Endodermal cell (in vitro differentiated cells): ENCODE measurements around the gene LGALS16. TPM values are rescaled to one million over a fixed set of nuclear protein-coding genes. Genes with fewer than 3 reads are reported as not detected.
A peak's percentile ranks its signal among the peaks of the same experiment; 100 is the strongest.
"Not testable (repeated sequence)": the region's sequence is repeated elsewhere in the genome, so short reads cannot be mapped to it uniquely, and the experiment has no call there.

Experiments used
- DNase-seq: peaks from one replicate; pipeline ENCODE4 v3.0.0-alpha.2; 2017
- H3K27ac ChIP-seq: 2 replicates; pipeline ENCODE4 v1.5.1; 2013; ENCODE audit warnings: mild to moderate bottlenecking, low read depth, low read length, moderate library complexity
- H3K27me3 ChIP-seq: 2 replicates; pipeline ENCODE4 v1.6.1; 2013; ENCODE audit warnings: mild to moderate bottlenecking, low read length, moderate library complexity; ENCODE audit not compliant: insufficient read depth, control insufficient read depth, poor library complexity, severe bottlenecking
- H3K36me3 ChIP-seq: 2 replicates; pipeline ENCODE4 v1.7.0; 2013; ENCODE audit warnings: mild to moderate bottlenecking, low read length, moderate library complexity; ENCODE audit not compliant: control insufficient read depth, insufficient read depth
- H3K4me1 ChIP-seq: one replicate; pipeline ENCODE4 v1.7.0; 2013; ENCODE audit warnings: low read length; ENCODE audit not compliant: control insufficient read depth, insufficient read depth
- H3K4me3 ChIP-seq: 2 replicates; pipeline ENCODE4 v1.5.1; 2013; ENCODE audit warnings: mild to moderate bottlenecking, low read length, moderate library complexity
- H3K9ac ChIP-seq: 2 replicates; pipeline ENCODE4 v1.6.1; 2013; ENCODE audit warnings: mild to moderate bottlenecking, low read length, moderate library complexity; ENCODE audit not compliant: poor library complexity, severe bottlenecking; ENCODE audit errors: extremely low read depth
- H3K9me3 ChIP-seq: 2 replicates; pipeline ENCODE4 v1.6.1; 2013; ENCODE audit warnings: mild to moderate bottlenecking, low read length, moderate library complexity; ENCODE audit not compliant: control insufficient read depth
- H3K27ac Mint-ChIP-seq: 2 replicates; pipeline ENCODE4 v1.8.0; 2020; ENCODE audit warnings: mixed read lengths
- H3K27me3 Mint-ChIP-seq: 2 replicates; pipeline ENCODE4 v1.8.0; 2021; ENCODE audit warnings: mild to moderate bottlenecking, mixed read lengths; ENCODE audit not compliant: insufficient read depth
- H3K36me3 Mint-ChIP-seq: 2 replicates; pipeline ENCODE4 v1.8.0; 2020; ENCODE audit warnings: low read depth, mixed read lengths
- H3K4me1 Mint-ChIP-seq: 2 replicates; pipeline ENCODE4 v1.8.0; 2020; ENCODE audit warnings: mixed read lengths
- H3K4me3 Mint-ChIP-seq: 2 replicates; pipeline ENCODE4 v1.8.0; 2020; ENCODE audit warnings: mild to moderate bottlenecking, moderate library complexity, mixed read lengths
- H3K9me3 Mint-ChIP-seq: 2 replicates; pipeline ENCODE4 v1.8.0; 2020; ENCODE audit warnings: mild to moderate bottlenecking, mixed read lengths
- CTCF ChIP-seq: fragments of 200-600 bp; sonication (generic); conservative IDR thresholded peaks from 2 replicates; pipeline ENCODE4 v1.5.0; 2021; ENCODE audit warnings: antibody characterized with exemption, mild to moderate bottlenecking
- WGBS, 2 experiments: methylation state at CpG; one replicate each; pipeline versions ENCODE4 v1.1.5 to v1.1.7; 2013; ENCODE audit warnings: missing lambda C conversion rate in 2 of 2, mixed read lengths in 1 of 2; ENCODE audit not compliant: insufficient coverage in 1 of 2, insufficient read length in 1 of 2; 5-methylcytosine and 5-hydroxymethylcytosine counted together
- total RNA-seq, 2 donors: library from RNA; stranded (reverse); fragmentation: NEBNext Ultra II Directional in 1 of 2; extraction: Animal tissue kit (Norgen Biotek cat#: 25700) in 1 of 2; gene quantifications; 2 replicates in 1 of 2; 3 replicates in 1 of 2; pipeline ENCODE4 v1.2.1, GENCODE V29; 2021

LGALS16 gene
- total RNA-seq, 2 donors from 2014 or later = not detected

DNA sequence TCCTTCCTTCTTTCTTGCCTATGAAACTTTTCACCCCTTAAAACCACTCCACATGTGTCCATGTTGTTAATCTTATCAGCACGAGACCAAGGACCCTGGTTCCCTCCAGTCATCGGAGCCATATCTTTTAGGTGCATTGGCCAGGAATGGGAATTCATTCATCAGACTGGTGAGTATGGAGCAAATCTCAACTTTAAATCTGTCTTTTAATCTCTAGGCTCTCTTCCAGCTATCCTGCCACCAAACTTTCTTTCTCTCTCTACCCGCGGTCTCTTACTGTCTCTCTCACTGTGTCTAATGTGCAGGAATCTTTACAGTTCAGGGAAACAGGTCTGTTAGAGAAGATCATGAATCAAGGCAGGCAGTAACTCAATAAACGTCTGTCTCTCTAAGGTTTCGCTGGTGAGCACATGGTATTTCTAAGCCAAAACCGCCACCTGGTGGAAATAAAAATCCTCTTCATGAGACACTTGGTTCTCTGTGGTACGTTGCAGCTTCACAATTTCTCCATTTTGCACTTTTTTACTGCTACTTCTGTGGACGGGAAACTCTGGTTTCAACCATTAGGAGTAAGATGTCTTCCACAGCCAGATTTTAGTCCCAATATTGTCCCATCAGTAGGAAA, 16.1 kb downstream of the LGALS16 start:
- H3K36me3 Mint-ChIP-seq = no peaks in the 10 kb centered on the region
- H3K9me3 ChIP-seq = no peaks in the 10 kb centered on the region
- H3K27me3 Mint-ChIP-seq = no peaks in the 10 kb centered on the region
- no peaks in the 10 kb centered on the region for H3K4me1 Mint-ChIP-seq
- no peak overlapping the region for H3K4me3 ChIP-seq
- no peak overlapping the region for H3K4me3 Mint-ChIP-seq
- no peaks in the 10 kb centered on the region for H3K4me1 ChIP-seq
- peaks cover 5% of the 10 kb centered on the region for H3K9me3 Mint-ChIP-seq
- H3K27ac ChIP-seq = no peak overlapping the region
- no peaks in the 10 kb centered on the region for H3K36me3 ChIP-seq
- DNase-seq = peak; percentile 79
- peak; percentile 83 for TF ChIP-seq CTCF
- 18 to 22% methylated on average over 9 of the region's 9 CpGs for WGBS, 2 experiments
- no peaks in the 10 kb centered on the region for H3K27me3 ChIP-seq
- H3K9ac ChIP-seq = no peak overlapping the region
- no peak overlapping the region for H3K27ac Mint-ChIP-seq

DNA sequence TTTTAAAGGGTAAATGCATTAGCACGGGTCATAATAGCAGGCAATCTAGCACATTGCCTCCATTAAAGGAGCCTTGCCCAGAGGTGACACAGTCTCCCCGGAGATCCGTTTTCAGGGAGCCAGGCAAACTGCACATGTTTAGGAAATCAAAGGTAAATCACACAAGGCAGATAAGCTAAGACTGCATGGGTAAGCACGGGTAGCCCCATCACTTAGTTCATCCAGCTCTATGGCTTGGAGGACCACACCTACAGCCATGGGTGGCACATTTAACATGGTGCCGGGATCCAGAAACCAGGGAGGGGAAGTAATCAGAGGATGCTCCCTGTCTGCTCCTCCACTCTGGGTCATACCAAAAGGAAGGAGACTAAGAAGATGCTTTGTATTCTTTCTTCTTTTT, 16.8 kb downstream of the LGALS16 start:
- no peak overlapping the region for H3K4me3 Mint-ChIP-seq
- TF ChIP-seq CTCF = no peak
- H3K9me3 Mint-ChIP-seq = peaks cover under 1% of the 10 kb centered on the region
- H3K4me1 Mint-ChIP-seq = no peaks in the 10 kb centered on the region
- DNase-seq = no peak
- WGBS, 2 experiments = 66 to 76% methylated on average over 4 to 5 of the region's 5 CpGs
- no peaks in the 10 kb centered on the region for H3K4me1 ChIP-seq
- no peaks in the 10 kb centered on the region for H3K36me3 Mint-ChIP-seq
- no peak overlapping the region for H3K27ac Mint-ChIP-seq
- no peaks in the 10 kb centered on the region for H3K27me3 Mint-ChIP-seq
- no peak overlapping the region for H3K9ac ChIP-seq
- no peaks in the 10 kb centered on the region for H3K9me3 ChIP-seq
- no peaks in the 10 kb centered on the region for H3K27me3 ChIP-seq
- no peak overlapping the region for H3K27ac ChIP-seq
- H3K4me3 ChIP-seq = no peak overlapping the region
- H3K36me3 ChIP-seq = no peaks in the 10 kb centered on the region

DNA sequence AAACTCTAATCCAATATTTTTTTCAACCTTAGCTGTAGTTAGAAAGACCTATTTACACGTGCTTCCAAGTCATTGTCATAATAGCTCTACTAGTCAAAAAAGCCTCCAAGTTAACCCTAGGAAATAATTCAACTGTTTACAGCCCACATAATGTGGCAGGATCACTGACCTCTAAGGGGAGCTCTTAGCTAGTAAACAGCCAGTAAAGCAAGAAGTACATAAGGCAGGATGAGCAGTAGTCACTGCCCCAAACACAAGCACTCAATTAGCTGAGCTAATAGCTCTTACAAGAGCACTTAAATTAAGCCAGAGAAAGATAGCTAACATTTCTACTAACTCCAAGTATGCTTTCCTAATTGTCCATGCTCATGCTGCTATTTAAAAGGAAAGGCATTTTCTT, 18.1 kb downstream of the LGALS16 start:
- not testable (repeated sequence) for H3K4me1 Mint-ChIP-seq, H3K9ac ChIP-seq, H3K27me3 ChIP-seq, H3K4me3 Mint-ChIP-seq, DNase-seq, H3K36me3 Mint-ChIP-seq, H3K9me3 Mint-ChIP-seq, H3K4me1 ChIP-seq, H3K4me3 ChIP-seq, H3K27me3 Mint-ChIP-seq, H3K27ac ChIP-seq, H3K36me3 ChIP-seq, H3K27ac Mint-ChIP-seq, H3K9me3 ChIP-seq
- TF ChIP-seq CTCF = peak; percentile 59
- WGBS, 2 experiments = 11 to 33% methylated on average over 1 of the region's 1 CpG
